H1 (cell line): ENCODE data around the gene RAB5A. TPM values are rescaled to one million over a fixed set of nuclear protein-coding genes. Genes with fewer than 3 reads are reported as not detected.

Source experiments
- CTCF ChIA-PET: fragments of 300-600 bp; sonication (Branson Sonifier 250); formaldehyde crosslinking; loops from one replicate; lab custom pipeline; 2021; ENCODE audit not compliant: partially characterized antibody; lab: Charles Lee
- POLR2A ChIA-PET: fragments of 300-600 bp; sonication (Branson Sonifier 250); formaldehyde crosslinking; loops from one replicate; lab custom pipeline; 2021; ENCODE audit warnings: inconsistent platforms; ENCODE audit not compliant: partially characterized antibody; lab: Charles Lee
- DNase-seq, 2 experiments: peaks; one replicate each; pipeline versions ENCODE4 v3.0.0 to v3.0.0-alpha.2; 2010 to 2022; ENCODE audit warnings: low spot score in 2 of 2, low read depth in 1 of 2, mixed read lengths in 1 of 2
- FAIRE-seq: peaks from 2 replicates; lab custom pipeline; 2011; peaks lifted over from hg19 to GRCh38; lab: Jason Lieb, UNC
- H2AFZ ChIP-seq: 2 replicates; pipeline ENCODE4 v1.8.1; 2012; ENCODE audit warnings: low read length, inconsistent platforms
- H2AK5ac ChIP-seq: 2 replicates; pipeline ENCODE4 v1.6.1; 2013; ENCODE audit warnings: low read depth, low read length
- H2BK120ac ChIP-seq: replicated peaks from 2 replicates; pipeline ENCODE3; 2013; ENCODE audit warnings: low read depth, low read length, inconsistent platforms
- H2BK12ac ChIP-seq: 2 replicates; pipeline ENCODE4 v1.6.1; 2013; ENCODE audit warnings: low read depth, low read length
- H2BK15ac ChIP-seq: 2 replicates; pipeline ENCODE4 v1.6.1; 2013; ENCODE audit warnings: low read length
- H2BK20ac ChIP-seq: 2 replicates; pipeline ENCODE4 v1.6.1; 2013; ENCODE audit warnings: low read length
- H2BK5ac ChIP-seq: 2 replicates; pipeline ENCODE4 v1.6.1; 2013; ENCODE audit warnings: low read depth, low read length
- H3K14ac ChIP-seq: 2 replicates; pipeline ENCODE4 v1.6.1; 2013; ENCODE audit warnings: inconsistent platforms; ENCODE audit not compliant: insufficient read length
- H3K18ac ChIP-seq: 2 replicates; pipeline ENCODE4 v1.6.1; 2013; ENCODE audit warnings: low read length; ENCODE audit errors: extremely low read depth
- H3K23ac ChIP-seq: 2 replicates; pipeline ENCODE4 v1.6.1; 2013; ENCODE audit warnings: inconsistent platforms; ENCODE audit not compliant: insufficient read length
- H3K23me2 ChIP-seq: 2 replicates; pipeline ENCODE4 v1.6.1; 2013; ENCODE audit warnings: low read depth, low read length
- H3K27ac ChIP-seq: 2 replicates; pipeline ENCODE4 v1.6.1; 2011; ENCODE audit warnings: low read depth, low read length, inconsistent platforms
- H3K27me3 ChIP-seq, 4 experiments: replicated peaks in 1 of 4; 1 replicate in 1 of 4; 2 replicates in 3 of 4; pipeline versions ENCODE4 v1.6.1 to v1.8.1; 2011 to 2013; ENCODE audit warnings: low read length in 3 of 4, mild to moderate bottlenecking in 3 of 4, inconsistent platforms in 2 of 4, mixed read lengths in 2 of 4, moderate library complexity in 1 of 4; ENCODE audit not compliant: control insufficient read depth in 3 of 4, insufficient read depth in 3 of 4; ENCODE audit errors: extremely low read depth in 1 of 4
- H3K36me3 ChIP-seq, 4 experiments: 2 replicates each; pipeline versions ENCODE4 v1.6.1 to v1.8.1; 2011 to 2013; ENCODE audit warnings: mild to moderate bottlenecking in 4 of 4, low read length in 3 of 4, moderate library complexity in 2 of 4, control low read depth in 1 of 4, inconsistent platforms in 1 of 4; ENCODE audit not compliant: insufficient read depth in 4 of 4, control insufficient read depth in 2 of 4
- H3K4ac ChIP-seq: replicated peaks from 2 replicates; pipeline ENCODE3; 2013; ENCODE audit warnings: low read length, low read depth, mixed read lengths, inconsistent platforms; ENCODE audit not compliant: insufficient read length
- H3K4me1 ChIP-seq, 4 experiments: replicated peaks in 1 of 4; 1 replicate in 1 of 4; 2 replicates in 3 of 4; pipeline versions ENCODE4 v1.6.1 to v1.8.1; 2011 to 2013; ENCODE audit warnings: low read length in 3 of 4, inconsistent platforms in 2 of 4, mixed read lengths in 1 of 4; ENCODE audit not compliant: insufficient read depth in 4 of 4, control insufficient read depth in 3 of 4
- H3K4me2 ChIP-seq, 2 experiments: 2 replicates each; pipeline versions ENCODE4 v1.6.1 to v1.8.1; 2011 to 2013; ENCODE audit warnings: low read depth in 2 of 2, low read length in 2 of 2, control low read depth in 1 of 2, inconsistent platforms in 1 of 2, mild to moderate bottlenecking in 1 of 2; ENCODE audit not compliant: insufficient read depth in 1 of 2
- H3K4me3 ChIP-seq, 4 experiments: fragments of 200-600, 300-600 bp in 1 of 4; sonication (generic), shearing (Covaris generic), sonication (Bioruptor Twin) in 1 of 4; 2 replicates each; pipeline versions ENCODE4 v1.5.1 to v1.8.1; 2011 to 2016; ENCODE audit warnings: low read length in 4 of 4, low read depth in 3 of 4, control low read depth in 2 of 4, inconsistent platforms in 2 of 4, mild to moderate bottlenecking in 2 of 4, mixed read lengths in 1 of 4, moderate library complexity in 1 of 4; ENCODE audit not compliant: insufficient read depth in 2 of 4; ENCODE audit errors: extremely low read depth in 1 of 4
- H3K56ac ChIP-seq: replicated peaks from 2 replicates; pipeline ENCODE3; 2013; ENCODE audit warnings: low read depth, mild to moderate bottlenecking, mixed read lengths, low read length, inconsistent platforms; ENCODE audit not compliant: insufficient read length
- H3K79me1 ChIP-seq: 2 replicates; pipeline ENCODE4 v1.6.1; 2013; ENCODE audit warnings: low read depth, low read length, control low read depth
- H3K79me2 ChIP-seq, 2 experiments: 2 replicates each; pipeline versions ENCODE4 v1.6.1 to v1.8.1; 2012 to 2013; ENCODE audit warnings: low read length in 2 of 2, mild to moderate bottlenecking in 2 of 2, inconsistent platforms in 1 of 2; ENCODE audit not compliant: insufficient read depth in 2 of 2, control insufficient read depth in 1 of 2
- H3K9ac ChIP-seq, 4 experiments: replicated peaks in 1 of 4; 1 replicate in 1 of 4; 2 replicates in 3 of 4; pipeline versions ENCODE4 v1.6.1 to v1.8.1; 2011 to 2013; ENCODE audit warnings: low read depth in 3 of 4, low read length in 3 of 4, control low read depth in 2 of 4, mild to moderate bottlenecking in 2 of 4, moderate library complexity in 2 of 4, inconsistent platforms in 1 of 4; ENCODE audit errors: extremely low read depth in 1 of 4
- H3K9me3 ChIP-seq, 2 experiments: 2 replicates each; pipeline versions ENCODE4 v1.6.1 to v1.8.1; 2012 to 2013; ENCODE audit warnings: mild to moderate bottlenecking in 2 of 2, moderate library complexity in 2 of 2, control low read depth in 1 of 2, inconsistent platforms in 1 of 2, low read depth in 1 of 2, low read length in 1 of 2, mixed read lengths in 1 of 2; ENCODE audit not compliant: insufficient read depth in 2 of 2
- H4K20me1 ChIP-seq, 2 experiments: replicated peaks in 1 of 2; 2 replicates each; pipeline versions ENCODE3 to v1.8.1; 2011 to 2013; ENCODE audit warnings: inconsistent platforms in 2 of 2, low read length in 2 of 2, mild to moderate bottlenecking in 1 of 2; ENCODE audit not compliant: insufficient read depth in 2 of 2, control insufficient read depth in 1 of 2
- H4K5ac ChIP-seq: 2 replicates; pipeline ENCODE4 v1.6.1; 2013; ENCODE audit warnings: low read length, low read depth, mixed read lengths, inconsistent platforms; ENCODE audit not compliant: insufficient read length
- H4K8ac ChIP-seq: 2 replicates; pipeline ENCODE4 v1.8.0; 2013; ENCODE audit warnings: mild to moderate bottlenecking, moderate library complexity, low read length, inconsistent platforms; ENCODE audit not compliant: insufficient read depth; ENCODE audit errors: extremely low read depth
- H4K91ac ChIP-seq: replicated peaks from 2 replicates; pipeline ENCODE3; 2013; ENCODE audit warnings: low read length, mixed read lengths, inconsistent platforms; ENCODE audit not compliant: insufficient read length
- BRCA1 ChIP-seq: IDR thresholded peaks from 2 replicates; pipeline ENCODE4 v1.6.1; 2012; ENCODE audit warnings: low read depth, low read length, improper control_type of control experiment
- CBX8 ChIP-seq: fragments of 300-800, 300-1000 bp; sonication (generic); IDR thresholded peaks from 2 replicates; pipeline ENCODE4 v1.7.1; 2016; ENCODE audit warnings: low read depth, low read length, borderline replicate concordance
- CTBP2 ChIP-seq: IDR thresholded peaks from 2 replicates; pipeline ENCODE4 v1.7.0; 2011; ENCODE audit warnings: borderline replicate concordance, mild to moderate bottlenecking, moderate library complexity, mixed read lengths, low read length; ENCODE audit not compliant: insufficient read depth, insufficient read length
- GABPA ChIP-seq: IDR thresholded peaks from 2 replicates; pipeline ENCODE4 v1.6.1; 2011; ENCODE audit warnings: mild to moderate bottlenecking, low read length, moderate library complexity, borderline replicate concordance; ENCODE audit not compliant: insufficient read depth
- GTF2F1 ChIP-seq: IDR thresholded peaks from 2 replicates; pipeline ENCODE4 v1.6.1; 2012; ENCODE audit warnings: low read depth, low read length, improper control_type of control experiment, borderline replicate concordance
- HDAC6 ChIP-seq: IDR thresholded peaks from one replicate; pipeline ENCODE4 v1.7.1; 2012; ENCODE audit warnings: low read depth, mild to moderate bottlenecking, inconsistent platforms, low read length, moderate library complexity
- MAX ChIP-seq: IDR thresholded peaks from 2 replicates; pipeline ENCODE4 v1.6.1; 2012; ENCODE audit warnings: inconsistent platforms
- NANOG ChIP-seq: IDR thresholded peaks from 2 replicates; pipeline ENCODE4 v1.6.1; 2011; ENCODE audit warnings: low read length, low read depth, mild to moderate bottlenecking, inconsistent platforms; ENCODE audit not compliant: insufficient read depth, poor library complexity, severe bottlenecking
- RFX5 ChIP-seq: IDR thresholded peaks from 2 replicates; pipeline ENCODE4 v1.6.1; 2011; ENCODE audit warnings: low read depth, low read length, improper control_type of control experiment, borderline replicate concordance
- SIX5 ChIP-seq: IDR thresholded peaks from 2 replicates; pipeline ENCODE4 v1.6.1; 2011; ENCODE audit warnings: mild to moderate bottlenecking, low read depth, low read length
- SP4 ChIP-seq: IDR thresholded peaks from 2 replicates; pipeline ENCODE4 v1.6.1; 2012; ENCODE audit warnings: low read length, inconsistent platforms
- SUZ12 ChIP-seq: fragments of 200-600 bp; sonication (generic); IDR thresholded peaks from 2 replicates; pipeline ENCODE4 v1.6.1; 2012; ENCODE audit warnings: mild to moderate bottlenecking, inconsistent platforms, low read length, moderate library complexity, mixed read lengths
- TCF12 ChIP-seq: IDR thresholded peaks from 2 replicates; pipeline ENCODE4 v1.6.1; 2011; ENCODE audit warnings: low read depth, mild to moderate bottlenecking, low read length
- YY1 ChIP-seq: IDR thresholded peaks from 2 replicates; pipeline ENCODE4 v1.6.1; 2011; ENCODE audit warnings: low read depth, mild to moderate bottlenecking, low read length
- WGBS, 2 experiments: shearing (Covaris generic) in 1 of 2; methylation state at CpG; one replicate each; pipeline versions ENCODE4 v1.1.6 to v1.1.7; 2013 to 2015; ENCODE audit warnings: low lambda C conversion rate in 2 of 2, mixed read lengths in 2 of 2, inconsistent platforms in 1 of 2, low coverage in 1 of 2, missing lambda C conversion rate in 1 of 2; ENCODE audit not compliant: insufficient replicate concordance in 2 of 2, insufficient coverage in 1 of 2, insufficient read length in 1 of 2; ENCODE audit errors: extremely low coverage in 1 of 2, missing lambda C conversion rate in 1 of 2; 5-methylcytosine and 5-hydroxymethylcytosine counted together
- polyA plus RNA-seq, 7 experiments: library from polyadenylated mRNA; depleted of rRNA in 3 of 7; stranded (reverse) in 5 of 7; unstranded in 2 of 7; fragments of >200 nt in 5 of 7; fragments of 200-250 nt in 2 of 7; gene quantifications; 1 replicate in 5 of 7; 2 replicates in 1 of 7; 4 replicates in 1 of 7; pipeline versions ENCODE4 v1.2.1 to v1.2.3, GENCODE V29; 2011 to 2013; ENCODE audit warnings: missing spikeins in 2 of 7, mixed read lengths in 2 of 7
- total RNA-seq: library from RNA; stranded (reverse); fragmentation: NEBNext Ultra II Directional; extraction: Animal tissue kit (Norgen Biotek cat#: 25700); gene quantifications from 2 replicates; pipeline ENCODE4 v1.2.1, GENCODE V29; 2021

RAB5A gene
- total and polyA plus RNA-seq, 2 of the 8 experiments (the other 6 are each of a cell fraction or from before 2014, with no cell fraction given): 22.4 to 77.7 TPM

GRCh38 chr3:20012164-20012563, 65.3 kb downstream of the RAB5A start, which contains the start of gene PP2D1:
PP2D1 (minus strand) TSS chr3:20012264; CDS start chr3:20012072, 192 bp downstream.
- no peak within 1 kb of the TSS for H2BK20ac ChIP-seq
- H3K79me1 ChIP-seq: no peaks in the 10 kb centered on the region
- H3K36me3 ChIP-seq: no peaks in the 10 kb centered on the region
- FAIRE-seq: no peak
- no peak within 1 kb of the TSS for H2BK15ac ChIP-seq
- H3K4me2 ChIP-seq: no peak within 1 kb of the TSS
- H4K5ac ChIP-seq: no peak within 1 kb of the TSS
- H3K9ac ChIP-seq: no peak within 1 kb of the TSS
- H3K56ac ChIP-seq: no peak within 1 kb of the TSS
- H3K79me2 ChIP-seq: no peaks in the 10 kb centered on the region
- no peak within 1 kb of the TSS for H3K23ac ChIP-seq
- no peak within 1 kb of the TSS for H4K8ac ChIP-seq
- H4K20me1 ChIP-seq: no peaks in the 10 kb centered on the region
- H3K4me3 ChIP-seq: no peak within 1 kb of the TSS
- H3K18ac ChIP-seq: no peak within 1 kb of the TSS
- H3K9me3 ChIP-seq: no peaks in the 10 kb centered on the region
- no peak within 1 kb of the TSS for H3K14ac ChIP-seq
- no peak within 1 kb of the TSS for H3K4ac ChIP-seq
- H2AK5ac ChIP-seq: no peak within 1 kb of the TSS
- H3K23me2 ChIP-seq: no peaks in the 10 kb centered on the region
- no peak within 1 kb of the TSS for H2BK5ac ChIP-seq
- CTCF ChIA-PET: no interaction called here
- H2BK120ac ChIP-seq: no peak within 1 kb of the TSS
- H3K4me1 ChIP-seq: no peaks in the 10 kb centered on the region
- 93% methylated on average over 4 of the region's 4 CpGs; no CpG with 5 or more reads in 1 of the 2 experiments for WGBS, 2 experiments
- H2BK12ac ChIP-seq: no peak within 1 kb of the TSS
- H2AFZ ChIP-seq: no peak within 1 kb of the TSS
- TF ChIP-seq SIX5: no peak
- no peak for TF ChIP-seq NANOG
- no peak for TF ChIP-seq GTF2F1
- no peak for TF ChIP-seq CTBP2
- no peak for TF ChIP-seq BRCA1
- TF ChIP-seq RFX5: no peak
- TF ChIP-seq MAX: no peak
- TF ChIP-seq SP4: no peak
- TF ChIP-seq HDAC6: no peak
- TF ChIP-seq SUZ12: no peak
- no peak for TF ChIP-seq TCF12
- no peak for TF ChIP-seq GABPA
- TF ChIP-seq CBX8: no peak
- TF ChIP-seq YY1: no peak
- TF ChIP-seq, all 59 proteins: peak for 0
- no peak for DNase-seq
- no peaks in the 10 kb centered on the region for H3K27me3 ChIP-seq
- no peak within 1 kb of the TSS for H4K91ac ChIP-seq
- POLR2A ChIA-PET: no interaction called here
- H3K27ac ChIP-seq: no peak within 1 kb of the TSS
